SK-N-SH treated with all-trans-retinoic acid at 6 μM for 48 hours (cell line): Measurements from ENCODE around the gene CDKL5.
A peak's percentile ranks its signal among the peaks of the same experiment; 100 is the strongest.

Experiments
- ATAC-seq: fragments of 200-7000 bp; cut with Tn5 transposase; 3 replicates; pipeline ENCODE4 v1.9.1; 2020; ENCODE audit warnings: mild to moderate bottlenecking, moderate library complexity
- ARNTL ChIP-seq: fragments of 450-650 bp; formaldehyde crosslinking; IDR thresholded peaks from 2 replicates; pipeline ENCODE4 v1.5.0; 2020; ENCODE audit warnings: low read depth, mild to moderate bottlenecking, moderate library complexity, borderline replicate concordance
- BACH2 ChIP-seq: fragments of 250-450 bp; sonication (Bioruptor Pico); IDR thresholded peaks from 2 replicates; pipeline ENCODE4 v1.9.0; 2021; ENCODE audit warnings: mild to moderate bottlenecking, borderline replicate concordance
- CREB5 ChIP-seq: fragments of 250-450 bp; sonication (Bioruptor Pico); IDR thresholded peaks from 2 replicates; pipeline ENCODE4 v1.5.1; 2020; ENCODE audit warnings: low read depth, mild to moderate bottlenecking, moderate library complexity
- CSDC2 ChIP-seq: fragments of 250-450 bp; sonication (Bioruptor Pico); IDR thresholded peaks from 2 replicates; pipeline ENCODE4 v1.5.0; 2020; ENCODE audit warnings: mild to moderate bottlenecking, moderate library complexity
- CSRNP3 ChIP-seq: fragments of 250-450 bp; sonication (Bioruptor Pico); IDR thresholded peaks from 2 replicates; pipeline ENCODE4 v1.5.1; 2021; ENCODE audit warnings: mild to moderate bottlenecking, moderate library complexity
- ESRRG ChIP-seq: fragments of 250-450 bp; sonication (Bioruptor Pico); IDR thresholded peaks from 2 replicates; pipeline ENCODE4 v1.6.1; 2021; ENCODE audit warnings: mild to moderate bottlenecking
- GLIS3 ChIP-seq: fragments of 250-450 bp; sonication (Bioruptor Pico); IDR thresholded peaks from 2 replicates; pipeline ENCODE4 v1.5.0; 2020; ENCODE audit warnings: mild to moderate bottlenecking, moderate library complexity
- ISL1 ChIP-seq: fragments of 250-450 bp; sonication (Bioruptor Pico); IDR thresholded peaks from 2 replicates; pipeline ENCODE4 v2.1.2; 2022; ENCODE audit warnings: mild to moderate bottlenecking, moderate library complexity
- OSR1 ChIP-seq: fragments of 250-450 bp; sonication (Bioruptor Pico); IDR thresholded peaks from 2 replicates; pipeline ENCODE4 v1.8.0; 2022; ENCODE audit warnings: moderate library complexity, mild to moderate bottlenecking, inconsistent platforms
- PATZ1 ChIP-seq: fragments of 250-450 bp; sonication (Bioruptor Pico); IDR thresholded peaks from 2 replicates; pipeline ENCODE4 v1.8.0; 2020; ENCODE audit warnings: mild to moderate bottlenecking, moderate library complexity, borderline replicate concordance
- POU6F1 ChIP-seq: fragments of 250-450 bp; sonication (Bioruptor Pico); IDR thresholded peaks from 2 replicates; pipeline ENCODE4 v1.8.0; 2021; ENCODE audit warnings: low read depth, mild to moderate bottlenecking, moderate library complexity, borderline replicate concordance
- PPARA ChIP-seq: fragments of 250-450 bp; sonication (Bioruptor Pico); IDR thresholded peaks from 2 replicates; pipeline ENCODE4 v1.5.0; 2020; ENCODE audit warnings: mild to moderate bottlenecking, borderline replicate concordance
- RARB ChIP-seq: fragments of 250-450 bp; sonication (Bioruptor Pico); IDR thresholded peaks from 2 replicates; pipeline ENCODE4 v1.8.0; 2021; ENCODE audit warnings: mild to moderate bottlenecking, moderate library complexity
- SNAI2 ChIP-seq: fragments of 250-450 bp; sonication (Bioruptor Pico); IDR thresholded peaks from 2 replicates; pipeline ENCODE4 v1.5.0; 2020; ENCODE audit warnings: mild to moderate bottlenecking, moderate library complexity
- TCF4 ChIP-seq: fragments of 250-450 bp; sonication (Bioruptor Pico); IDR thresholded peaks from 2 replicates; pipeline ENCODE4 v1.8.0; 2021; ENCODE audit warnings: mild to moderate bottlenecking, moderate library complexity, borderline replicate concordance
- TOX ChIP-seq: fragments of 250-450 bp; sonication (Bioruptor Pico); IDR thresholded peaks from 2 replicates; pipeline ENCODE4 v1.8.0; 2021; ENCODE audit warnings: mild to moderate bottlenecking, moderate library complexity, borderline replicate concordance
- TSHZ2 ChIP-seq: fragments of 250-450 bp; sonication (Bioruptor Pico); IDR thresholded peaks from 2 replicates; pipeline ENCODE4 v1.5.0; 2020; ENCODE audit warnings: mild to moderate bottlenecking, moderate library complexity
- ZC3H10 ChIP-seq: fragments of 250-450 bp; sonication (Bioruptor Pico); IDR thresholded peaks from 2 replicates; pipeline ENCODE4 v1.5.1; 2021; ENCODE audit warnings: mild to moderate bottlenecking, moderate library complexity
- ZFP3 ChIP-seq: fragments of 250-450 bp; sonication (Bioruptor Pico); IDR thresholded peaks from 2 replicates; pipeline ENCODE4 v1.5.0; 2020; ENCODE audit warnings: mild to moderate bottlenecking, moderate library complexity
- ZNF565 ChIP-seq: fragments of 450-650 bp; formaldehyde crosslinking; conservative IDR thresholded peaks from 2 replicates; pipeline ENCODE4 v1.5.0; 2020; ENCODE audit warnings: low read depth, mild to moderate bottlenecking, moderate library complexity
- ZNF70 ChIP-seq: fragments of 450-650 bp; formaldehyde crosslinking; IDR thresholded peaks from 2 replicates; pipeline ENCODE4 v1.5.0; 2020; ENCODE audit warnings: mild to moderate bottlenecking, moderate library complexity

The CDKL5 gene

GRCh38 chrX:18613930-18614639 is 188.7 kb downstream of the CDKL5 start (continued):
- TF ChIP-seq TSHZ2, result no peak
- no peak for TF ChIP-seq RARB (CRISPR knock-in tag)
- no peak for TF ChIP-seq ZFP3 (CRISPR knock-in tag)

GRCh38 chrX:18616688-18617406 is 191.4 kb downstream of the CDKL5 start:
- ATAC-seq, result 0 out of 3 replicates have a peak, but pooled peaks have one; percentile 19
- TF ChIP-seq ZNF70 (CRISPR knock-in tag), result no peak
- TF ChIP-seq ISL1 (CRISPR knock-in tag), result no peak
- TF ChIP-seq ZC3H10 (CRISPR knock-in tag), result no peak
- no peak for TF ChIP-seq PPARA (CRISPR knock-in tag)
- TF ChIP-seq ARNTL (CRISPR knock-in tag), result no peak
- no peak for TF ChIP-seq ZFP3 (CRISPR knock-in tag)
- no peak for TF ChIP-seq TCF4 (CRISPR knock-in tag)
- TF ChIP-seq POU6F1 (CRISPR knock-in tag), result no peak
- no peak for TF ChIP-seq ESRRG (CRISPR knock-in tag)

- ATAC-seq, result peak; percentile 85
- TF ChIP-seq CREB5, result no peak
- TF ChIP-seq ZFP3 (CRISPR knock-in tag), result no peak
- no peak for TF ChIP-seq GLIS3 (CRISPR knock-in tag)
- no peak for TF ChIP-seq TCF4 (CRISPR knock-in tag)
- TF ChIP-seq PATZ1 (CRISPR knock-in tag), result no peak
- TF ChIP-seq ZC3H10 (CRISPR knock-in tag), result no peak
- TF ChIP-seq CSRNP3, result no peak
- TF ChIP-seq TSHZ2, result no peak
- no peak for TF ChIP-seq BACH2 (CRISPR knock-in tag)
- TF ChIP-seq PPARA (CRISPR knock-in tag), result no peak
- no peak for TF ChIP-seq OSR1
- TF ChIP-seq POU6F1 (CRISPR knock-in tag), result no peak
- TF ChIP-seq ZNF565 (CRISPR knock-in tag), result no peak
- TF ChIP-seq SNAI2 (CRISPR knock-in tag), result no peak
- no peak for TF ChIP-seq TOX (CRISPR knock-in tag)
- TF ChIP-seq CSDC2 (CRISPR knock-in tag), result no peak
- TF ChIP-seq ISL1 (CRISPR knock-in tag), result no peak
- no peak for TF ChIP-seq ARNTL (CRISPR knock-in tag)
Observed at GRCh38 chrX:18617407-18617750, 192.0 kb downstream of the CDKL5 start.
